ENCODE data around the gene TYW1. TPM values are rescaled to one million over a fixed set of nuclear protein-coding genes. Genes with fewer than 3 reads are reported as not detected.
"Not testable (repeated sequence)": the region's sequence is repeated elsewhere in the genome, so short reads cannot be mapped to it uniquely, and the experiment has no call there.

TYW1 gene, protein sequence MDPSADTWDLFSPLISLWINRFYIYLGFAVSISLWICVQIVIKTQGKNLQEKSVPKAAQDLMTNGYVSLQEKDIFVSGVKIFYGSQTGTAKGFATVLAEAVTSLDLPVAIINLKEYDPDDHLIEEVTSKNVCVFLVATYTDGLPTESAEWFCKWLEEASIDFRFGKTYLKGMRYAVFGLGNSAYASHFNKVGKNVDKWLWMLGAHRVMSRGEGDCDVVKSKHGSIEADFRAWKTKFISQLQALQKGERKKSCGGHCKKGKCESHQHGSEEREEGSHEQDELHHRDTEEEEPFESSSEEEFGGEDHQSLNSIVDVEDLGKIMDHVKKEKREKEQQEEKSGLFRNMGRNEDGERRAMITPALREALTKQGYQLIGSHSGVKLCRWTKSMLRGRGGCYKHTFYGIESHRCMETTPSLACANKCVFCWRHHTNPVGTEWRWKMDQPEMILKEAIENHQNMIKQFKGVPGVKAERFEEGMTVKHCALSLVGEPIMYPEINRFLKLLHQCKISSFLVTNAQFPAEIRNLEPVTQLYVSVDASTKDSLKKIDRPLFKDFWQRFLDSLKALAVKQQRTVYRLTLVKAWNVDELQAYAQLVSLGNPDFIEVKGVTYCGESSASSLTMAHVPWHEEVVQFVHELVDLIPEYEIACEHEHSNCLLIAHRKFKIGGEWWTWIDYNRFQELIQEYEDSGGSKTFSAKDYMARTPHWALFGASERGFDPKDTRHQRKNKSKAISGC
- total RNA-seq (2021) (15.9 and 16.8 TPM in 2 replicates), Bru-seq, nascent RNA (percentile 71 among the genes with signal in this experiment), BruChase-seq, experiment 1, labeled RNA remaining after a 2-hour chase (percentile 62 among the genes with signal in this experiment), BruChase-seq, experiment 2, labeled RNA remaining after a 6-hour chase (percentile 69 among the genes with signal in this experiment)
- long read RNA-seq, transcript TYW1-201 (16 exons, 3,348 nt) = major isoform, 43 of 61 reads
- long read RNA-seq, partial matches to known transcripts = 6 of 61 reads
- long read RNA-seq, other reads (novel, unspliced or antisense) = 9 of 61 reads

GRCh38 chr7:66996444-66997191 is at the start of gene TYW1:
TSS of gene TYW1 (plus strand) at chr7:66996833. CDS start at chr7:66996979, 146 bp downstream.
- POLR2A ChIA-PET (ENCODE audit: low non-redundant PET); BruUV-seq (replicated peaks); CTCF ChIA-PET; H3K27me3 ChIP-seq (replicated peaks; ENCODE audit: insufficient read depth, low read depth, low read length, poor library complexity); H3K4me1 ChIP-seq (ENCODE audit: insufficient read depth, low read length, poor library complexity, severe bottlenecking); H3K9me3 ChIP-seq (ENCODE audit: low read depth, low read length, poor library complexity, severe bottlenecking): not testable (repeated sequence)
- DNase-seq (ENCODE audit: low spot score) = peak; percentile 98
- H3K36me3 ChIP-seq (ENCODE audit: insufficient read depth, low read length, poor library complexity, severe bottlenecking) = peaks cover 16% of the 10 kb centered on the region
- H3K4me3 ChIP-seq (ENCODE audit: low read depth, low read length, poor library complexity, severe bottlenecking) = peak within 1 kb of the TSS; percentile 86
- H3K27ac ChIP-seq (ENCODE audit: low read depth, low read length, poor library complexity, severe bottlenecking) = peak within 1 kb of the TSS; percentile 71
- intact Hi-C loops (cut with micrococcal nuclease; ENCODE audit: unreplicated experiment) = loop anchor here (5.0 to 10.0 kb wide), 2 partner anchors 152 to 964 kb away; no protein-coding TSS in a partner anchor

DNA sequence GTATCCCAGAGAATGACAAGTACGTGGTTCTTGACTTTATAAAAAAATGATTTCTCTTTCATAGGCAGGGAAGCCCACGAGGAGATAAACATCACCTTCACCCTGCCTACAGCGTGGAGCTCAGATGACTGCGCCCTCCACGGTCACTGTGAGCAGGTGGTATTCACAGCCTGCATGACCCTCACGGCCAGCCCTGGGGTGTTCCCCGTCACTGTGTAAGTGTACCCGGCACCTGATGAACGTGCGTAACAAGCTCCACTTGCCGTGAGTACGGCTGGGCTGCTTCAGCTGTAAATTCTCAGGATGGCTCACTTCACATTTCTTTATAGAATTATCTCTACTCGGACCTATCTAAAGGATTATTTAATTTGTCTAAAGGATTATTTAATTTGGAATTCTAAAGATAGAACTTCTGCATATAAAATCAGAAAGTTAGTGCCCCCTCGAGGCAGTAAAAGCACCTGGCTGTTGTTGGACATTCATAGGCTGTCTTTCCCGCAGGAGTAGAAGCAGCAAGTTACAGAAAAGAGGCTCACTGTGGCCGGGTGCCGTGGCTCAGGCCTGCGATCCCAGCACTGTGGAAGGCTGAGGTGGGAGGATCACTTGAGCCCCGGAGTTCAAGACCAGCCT is 48.0 kb upstream of the TYW1 start:
- Histone ChIP-seq H3K4me3 (ENCODE audit: low read depth, low read length, poor library complexity, severe bottlenecking) (no peak overlapping the region), H3K9me3 (ENCODE audit: low read depth, low read length, poor library complexity, severe bottlenecking) (no peaks in the 10 kb centered on the region), H3K36me3 (ENCODE audit: insufficient read depth, low read length, poor library complexity, severe bottlenecking) (peaks cover 65% of the 10 kb centered on the region), H3K27ac (ENCODE audit: low read depth, low read length, poor library complexity, severe bottlenecking) (no peak overlapping the region), H3K4me1 (ENCODE audit: insufficient read depth, low read length, poor library complexity, severe bottlenecking) (no peaks in the 10 kb centered on the region), H3K27me3 (replicated peaks; ENCODE audit: insufficient read depth, low read depth, low read length, poor library complexity) (no peaks in the 10 kb centered on the region)
- no TSS peak for BruUV-seq (replicated peaks)
- POLR2A ChIA-PET (ENCODE audit: low non-redundant PET) = no interaction called here
- intact Hi-C loops (cut with micrococcal nuclease; ENCODE audit: unreplicated experiment) = no loop called here
- CTCF ChIA-PET = no interaction called here
- no peak for DNase-seq (ENCODE audit: low spot score)
- TF ChIP-seq EZH2 (IDR thresholded peaks at IDR 0.05; ENCODE audit: borderline replicate concordance, low read depth, low read length, poor library complexity, severe bottlenecking) (no peak), CTCF (conservative IDR thresholded peaks at IDR 0.05; ENCODE audit: low read depth, low read length) (no peak)

GRCh38 chr7:66950311-66950710 is 46.3 kb upstream of the TYW1 start:
- TF ChIP-seq EZH2 (IDR thresholded peaks at IDR 0.05; ENCODE audit: borderline replicate concordance, low read depth, low read length, poor library complexity, severe bottlenecking) = no peak
- TF ChIP-seq CTCF (conservative IDR thresholded peaks at IDR 0.05; ENCODE audit: low read depth, low read length) = no peak
- H3K27me3 ChIP-seq (replicated peaks; ENCODE audit: insufficient read depth, low read depth, low read length, poor library complexity) = no peaks in the 10 kb centered on the region
- no peak overlapping the region for H3K4me3 ChIP-seq (ENCODE audit: low read depth, low read length, poor library complexity, severe bottlenecking)
- intact Hi-C loops (cut with micrococcal nuclease; ENCODE audit: unreplicated experiment) = no loop called here
- DNase-seq (ENCODE audit: low spot score) = no peak
- H3K9me3 ChIP-seq (ENCODE audit: low read depth, low read length, poor library complexity, severe bottlenecking) = no peaks in the 10 kb centered on the region
- no peak overlapping the region for H3K27ac ChIP-seq (ENCODE audit: low read depth, low read length, poor library complexity, severe bottlenecking)
- CTCF ChIA-PET = no interaction called here
- BruUV-seq (replicated peaks) = no TSS peak
- no peaks in the 10 kb centered on the region for H3K4me1 ChIP-seq (ENCODE audit: insufficient read depth, low read length, poor library complexity, severe bottlenecking)
- peaks cover 65% of the 10 kb centered on the region for H3K36me3 ChIP-seq (ENCODE audit: insufficient read depth, low read length, poor library complexity, severe bottlenecking)
- POLR2A ChIA-PET (ENCODE audit: low non-redundant PET) = no interaction called here
